Kidney epithelial cell (primary cell): Measurements from ENCODE around the gene NMRK2. TPM values are rescaled to one million over a fixed set of nuclear protein-coding genes. Genes with fewer than 3 reads are reported as not detected.
"Not testable (repeated sequence)": the region's sequence is repeated elsewhere in the genome, so short reads cannot be mapped to it uniquely, and the experiment has no call there.

Experiments used
- DNase-seq: peaks from one replicate; pipeline ENCODE4 v3.0.0-alpha.2; 2010; ENCODE audit warnings: low read depth
- H3K27me3 ChIP-seq: 2 replicates; pipeline ENCODE4 v1.6.0; 2011; ENCODE audit warnings: low read length; ENCODE audit not compliant: control insufficient read depth, insufficient read depth
- H3K36me3 ChIP-seq: 2 replicates; pipeline ENCODE4 v1.5.1; 2011; ENCODE audit warnings: low read length; ENCODE audit not compliant: control insufficient read depth, insufficient read depth
- H3K4me3 ChIP-seq: 2 replicates; pipeline ENCODE4 v1.5.1; 2011; ENCODE audit warnings: low read depth, mild to moderate bottlenecking, control low read depth, low read length
- total RNA-seq: library from RNA; depleted of rRNA; stranded (reverse); fragments of >200 nt; gene quantifications from 2 replicates; pipeline ENCODE4 v1.2.3, GENCODE V29; 2015
- TF ChIP-seq, protein P1 (sequence below): IDR thresholded peaks from 2 replicates; pipeline ENCODE4 v1.5.1; 2011; ENCODE audit warnings: mild to moderate bottlenecking, moderate library complexity, low read length, control low read depth, inconsistent platforms; ENCODE audit not compliant: insufficient read depth, poor library complexity, severe bottlenecking

Gene NMRK2, protein sequence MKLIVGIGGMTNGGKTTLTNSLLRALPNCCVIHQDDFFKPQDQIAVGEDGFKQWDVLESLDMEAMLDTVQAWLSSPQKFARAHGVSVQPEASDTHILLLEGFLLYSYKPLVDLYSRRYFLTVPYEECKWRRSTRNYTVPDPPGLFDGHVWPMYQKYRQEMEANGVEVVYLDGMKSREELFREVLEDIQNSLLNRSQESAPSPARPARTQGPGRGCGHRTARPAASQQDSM
- not detected in 2 replicates for total RNA-seq

DNA sequence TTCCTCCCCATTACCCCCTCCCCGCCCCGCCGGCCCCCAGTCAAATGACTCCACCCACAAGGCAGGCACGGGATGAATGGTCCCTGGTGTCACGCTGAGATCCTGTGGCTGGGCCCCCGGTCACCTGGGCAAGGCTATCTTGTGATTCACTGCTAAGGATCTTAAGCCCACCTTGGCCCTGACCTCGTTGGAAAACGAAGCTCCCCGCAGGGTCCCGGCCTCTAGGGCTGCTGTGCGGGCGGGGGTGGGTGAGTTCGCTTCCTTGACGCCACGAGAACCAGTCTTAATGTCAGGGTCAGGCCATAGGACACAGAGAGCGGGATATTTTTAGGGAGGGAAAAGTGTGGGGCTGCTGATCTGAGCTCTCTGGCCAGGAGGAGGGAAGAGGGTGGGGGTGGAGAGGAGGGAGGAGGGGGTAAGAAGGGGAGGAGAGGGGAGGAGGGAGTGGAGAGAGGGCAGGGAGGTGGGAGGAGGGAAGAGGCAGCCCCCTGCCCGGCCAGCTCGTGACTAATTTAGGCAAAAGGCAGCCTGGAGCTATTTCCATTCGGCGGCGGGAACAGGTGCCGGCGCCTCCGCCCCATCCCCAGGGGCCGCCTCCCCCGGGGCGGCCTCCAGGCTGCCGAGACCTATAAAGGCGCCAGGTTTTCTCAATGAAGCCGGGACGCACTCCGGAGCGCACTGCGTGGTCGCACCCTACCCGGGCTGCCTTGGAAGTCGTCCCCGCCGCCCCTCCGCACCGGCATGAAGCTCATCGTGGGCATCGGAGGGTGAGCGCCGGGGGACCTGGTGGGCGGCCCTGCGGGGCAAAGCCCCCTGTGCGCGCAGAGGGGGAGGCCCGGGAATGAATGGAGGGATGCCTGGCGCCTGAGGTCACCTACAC is at the start of gene NMRK2:
Gene NMRK2 (plus strand): TSS at position 139 of the 880 bp plus-strand sequence. CDS start 603 bp downstream, at position 742.
- no peak within 1 kb of the TSS for H3K4me3 ChIP-seq
- H3K36me3 ChIP-seq = no peaks in the 10 kb centered on the region
- TF ChIP-seq, protein P1, sequence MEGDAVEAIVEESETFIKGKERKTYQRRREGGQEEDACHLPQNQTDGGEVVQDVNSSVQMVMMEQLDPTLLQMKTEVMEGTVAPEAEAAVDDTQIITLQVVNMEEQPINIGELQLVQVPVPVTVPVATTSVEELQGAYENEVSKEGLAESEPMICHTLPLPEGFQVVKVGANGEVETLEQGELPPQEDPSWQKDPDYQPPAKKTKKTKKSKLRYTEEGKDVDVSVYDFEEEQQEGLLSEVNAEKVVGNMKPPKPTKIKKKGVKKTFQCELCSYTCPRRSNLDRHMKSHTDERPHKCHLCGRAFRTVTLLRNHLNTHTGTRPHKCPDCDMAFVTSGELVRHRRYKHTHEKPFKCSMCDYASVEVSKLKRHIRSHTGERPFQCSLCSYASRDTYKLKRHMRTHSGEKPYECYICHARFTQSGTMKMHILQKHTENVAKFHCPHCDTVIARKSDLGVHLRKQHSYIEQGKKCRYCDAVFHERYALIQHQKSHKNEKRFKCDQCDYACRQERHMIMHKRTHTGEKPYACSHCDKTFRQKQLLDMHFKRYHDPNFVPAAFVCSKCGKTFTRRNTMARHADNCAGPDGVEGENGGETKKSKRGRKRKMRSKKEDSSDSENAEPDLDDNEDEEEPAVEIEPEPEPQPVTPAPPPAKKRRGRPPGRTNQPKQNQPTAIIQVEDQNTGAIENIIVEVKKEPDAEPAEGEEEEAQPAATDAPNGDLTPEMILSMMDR = no peak
- DNase-seq = no peak
- peaks cover 17% of the 10 kb centered on the region for H3K27me3 ChIP-seq

DNA sequence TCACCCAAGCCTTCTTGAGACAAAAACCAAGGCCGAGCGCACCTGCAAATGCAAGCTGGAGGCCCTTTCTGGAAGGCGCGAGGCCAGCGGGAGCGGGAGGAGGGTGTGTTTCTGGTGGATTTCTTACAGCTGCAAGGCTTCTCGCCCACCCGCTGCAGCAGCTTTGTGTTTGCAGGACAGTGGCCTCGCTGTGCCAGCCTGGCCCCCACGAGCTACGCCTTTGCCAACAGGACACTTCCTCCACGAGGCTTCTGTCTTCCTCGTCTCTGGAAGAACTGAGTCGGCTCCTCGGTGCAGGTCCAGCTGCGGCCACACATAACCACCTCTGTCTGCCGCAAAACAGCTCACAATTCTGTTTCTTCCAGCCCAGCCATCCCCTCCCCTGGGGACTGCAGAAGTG is 42.3 kb upstream of the NMRK2 start:
- no peak for DNase-seq
- no peaks in the 10 kb centered on the region for H3K36me3 ChIP-seq
- TF ChIP-seq, protein P1 = no peak
- no peak overlapping the region for H3K4me3 ChIP-seq
- H3K27me3 ChIP-seq = no peaks in the 10 kb centered on the region

DNA sequence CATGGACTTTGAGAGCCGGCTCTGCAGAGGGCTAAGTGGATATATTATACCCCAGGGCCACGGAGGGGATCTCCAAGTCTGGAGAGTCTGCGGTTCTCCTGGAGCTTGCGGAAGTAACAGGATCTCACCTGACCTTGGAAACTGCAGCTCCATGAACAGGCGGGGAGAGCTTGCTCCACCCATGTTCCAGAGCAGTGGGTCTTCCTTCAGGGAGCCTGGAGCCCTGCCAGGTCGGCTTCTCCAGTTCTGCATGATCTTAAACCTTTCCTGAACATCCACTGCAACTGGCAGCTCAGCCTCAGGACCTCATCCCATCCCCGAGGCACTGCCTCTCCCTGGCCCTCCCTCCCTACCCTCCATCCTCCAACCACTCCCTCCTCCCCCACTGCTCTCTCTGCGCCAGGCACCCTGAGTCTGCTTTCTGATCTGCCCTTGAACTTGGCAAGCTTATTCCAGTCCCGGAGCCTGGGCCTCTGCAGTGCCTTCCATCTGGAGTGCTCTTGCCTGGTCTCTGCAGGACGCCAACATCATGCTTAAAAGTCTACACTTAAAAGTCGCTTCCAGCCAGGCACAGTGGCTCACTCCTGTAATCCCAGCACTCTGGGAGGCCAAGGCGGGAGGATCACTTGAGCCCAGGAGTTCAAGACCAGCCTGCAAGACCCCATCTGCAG is 39.2 kb upstream of the NMRK2 start:
- Histone ChIP-seq H3K4me3 (no peak overlapping the region), H3K27me3 (no peaks in the 10 kb centered on the region), H3K36me3 (no peaks in the 10 kb centered on the region)
- TF ChIP-seq, protein P1 = no peak
- no peak for DNase-seq

DNA sequence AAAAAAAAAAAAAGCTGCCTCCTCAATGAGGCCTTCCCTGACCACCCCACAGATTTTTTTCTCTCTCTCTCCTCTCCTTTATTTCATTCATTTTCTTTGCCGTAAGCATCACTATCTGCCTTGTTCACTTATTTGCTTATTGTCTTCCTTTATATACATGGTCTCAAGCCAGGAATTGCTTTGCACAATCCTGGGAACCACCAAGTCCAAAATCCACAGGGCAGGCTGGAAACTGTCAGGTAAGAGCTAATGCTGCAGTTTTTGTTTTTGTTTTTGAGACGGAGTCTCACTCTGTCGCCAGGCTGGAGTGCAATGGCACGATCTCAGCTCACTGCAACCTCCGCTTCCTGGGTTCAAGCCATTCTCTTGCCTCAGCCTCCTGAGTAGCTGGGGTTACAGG is 37.9 kb upstream of the NMRK2 start:
- DNase-seq, H3K27me3 ChIP-seq, H3K4me3 ChIP-seq, H3K36me3 ChIP-seq: not testable (repeated sequence)

DNA sequence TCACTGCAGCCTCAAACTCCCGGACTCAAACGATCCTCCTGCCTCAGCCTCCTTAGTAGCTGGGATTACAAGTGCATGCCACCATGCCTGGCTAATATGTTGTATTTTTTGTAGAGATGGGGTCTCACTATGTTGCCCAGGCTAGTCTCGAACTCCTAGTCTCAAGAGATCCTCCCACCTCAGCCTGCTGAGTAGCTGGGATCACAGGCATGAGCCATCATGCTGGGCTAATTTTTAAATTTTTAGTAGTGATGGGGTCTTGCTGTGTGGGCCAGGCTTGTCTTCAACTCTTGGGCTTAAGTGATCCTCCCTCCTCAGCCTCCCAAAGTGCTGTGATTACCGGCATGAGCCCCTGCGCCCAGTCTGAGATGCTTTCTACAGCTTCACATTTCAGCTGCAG is 37.1 kb upstream of the NMRK2 start:
- no peaks in the 10 kb centered on the region for H3K27me3 ChIP-seq
- DNase-seq = no peak
- H3K4me3 ChIP-seq = no peak overlapping the region
- no peaks in the 10 kb centered on the region for H3K36me3 ChIP-seq
- TF ChIP-seq, protein P1 = no peak

DNA sequence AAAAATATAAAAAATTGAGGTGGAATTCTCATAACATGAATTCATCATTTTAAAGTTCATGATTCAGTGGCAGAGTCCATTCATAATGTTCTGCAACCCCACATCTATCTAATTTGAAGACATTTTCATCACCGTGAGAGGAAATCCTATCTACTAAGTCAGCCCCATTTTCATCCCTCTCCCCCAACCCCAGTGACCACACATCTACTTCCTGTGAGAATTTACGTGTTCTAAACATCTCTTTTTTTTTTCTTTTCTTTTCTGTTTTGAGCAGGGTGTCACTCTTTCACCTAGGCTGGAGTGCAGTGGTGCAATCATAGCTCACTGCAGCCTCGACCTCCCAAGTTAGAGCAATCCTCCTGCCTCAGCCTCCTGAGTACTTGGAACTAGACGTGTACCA is 34.9 kb upstream of the NMRK2 start:
- no peak for DNase-seq
- Histone ChIP-seq H3K4me3 (no peak overlapping the region), H3K27me3 (no peaks in the 10 kb centered on the region), H3K36me3 (no peaks in the 10 kb centered on the region)
- TF ChIP-seq, protein P1 = no peak
